GM12892 (cell line): ENCODE measurements around the gene ADD1.

Experiments
- DNase-seq: peaks from one replicate; pipeline ENCODE4 v3.0.0; 2011; ENCODE audit not compliant: insufficient read length
- FAIRE-seq: peaks from 2 replicates; lab custom pipeline; 2011; peaks lifted over from hg19 to GRCh38; lab: Jason Lieb, UNC
- POLR2A ChIP-seq: IDR thresholded peaks from 2 replicates; pipeline ENCODE4 v1.6.1; 2011; ENCODE audit warnings: low read depth, low read length, control low read depth
- POLR2AphosphoS5 ChIP-seq: IDR thresholded peaks from 2 replicates; pipeline ENCODE4 v1.6.1; 2011; ENCODE audit warnings: low read depth, low read length, control low read depth
- TAF1 ChIP-seq: IDR thresholded peaks from 2 replicates; pipeline ENCODE4 v1.6.1; 2011; ENCODE audit warnings: low read depth, mild to moderate bottlenecking, control low read depth, low read length, borderline replicate concordance

Gene ADD1

GRCh38 chr4:2806390-2807355 lies 37.0 kb upstream of the ADD1 start:
- TF ChIP-seq POLR2AphosphoS5, result no peak
- TF ChIP-seq TAF1, result no peak
- TF ChIP-seq POLR2A, result no peak
- DNase-seq (no peak), FAIRE-seq (no peak)

DNA sequence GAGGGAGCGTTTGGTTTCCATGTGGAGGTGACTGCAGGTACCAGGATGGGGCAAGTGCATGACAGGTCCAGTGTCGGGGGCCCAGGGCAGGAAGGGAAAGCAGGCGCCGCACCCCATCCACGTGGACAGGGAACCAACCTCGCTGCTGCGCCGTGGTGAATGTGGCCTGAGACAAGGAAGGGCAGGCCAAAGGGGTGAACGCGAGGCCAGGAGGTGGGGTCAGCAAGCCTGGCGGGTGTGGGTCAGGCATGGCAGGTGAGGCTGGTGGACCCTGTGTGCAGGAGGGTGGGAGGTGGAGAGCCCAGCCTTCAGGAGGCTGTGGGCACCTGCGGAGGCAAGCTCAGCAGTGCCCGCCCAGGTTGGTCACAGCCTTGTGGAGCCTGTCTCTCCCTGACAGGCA lies 36.1 kb upstream of the ADD1 start:
- DNase-seq, result no peak
- FAIRE-seq, result no peak
- TF ChIP-seq POLR2AphosphoS5, result no peak
- TF ChIP-seq POLR2A, result no peak

DNA sequence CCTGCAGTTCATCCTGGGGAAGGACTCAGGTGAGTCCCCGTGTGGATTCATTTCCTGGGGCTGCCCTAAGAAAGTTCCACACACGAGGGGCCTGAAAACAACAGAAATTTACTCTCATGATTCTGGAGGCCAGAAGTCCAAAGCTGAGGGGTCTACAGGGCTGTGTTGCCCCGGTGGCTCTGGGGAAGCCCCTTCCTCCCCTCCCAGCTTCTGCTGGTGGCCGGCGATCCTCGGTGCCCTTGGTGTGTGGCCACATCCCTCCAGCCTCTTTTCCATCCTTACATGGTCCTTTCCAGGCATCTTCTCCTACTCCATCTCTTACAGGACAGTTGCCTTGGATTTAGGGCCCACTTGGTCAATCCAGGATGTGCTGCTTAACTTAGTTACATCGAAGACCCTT lies 35.6 kb upstream of the ADD1 start:
- FAIRE-seq (no peak), DNase-seq (no peak)
- TF ChIP-seq POLR2A (no peak), POLR2AphosphoS5 (no peak), TAF1 (no peak)

DNA sequence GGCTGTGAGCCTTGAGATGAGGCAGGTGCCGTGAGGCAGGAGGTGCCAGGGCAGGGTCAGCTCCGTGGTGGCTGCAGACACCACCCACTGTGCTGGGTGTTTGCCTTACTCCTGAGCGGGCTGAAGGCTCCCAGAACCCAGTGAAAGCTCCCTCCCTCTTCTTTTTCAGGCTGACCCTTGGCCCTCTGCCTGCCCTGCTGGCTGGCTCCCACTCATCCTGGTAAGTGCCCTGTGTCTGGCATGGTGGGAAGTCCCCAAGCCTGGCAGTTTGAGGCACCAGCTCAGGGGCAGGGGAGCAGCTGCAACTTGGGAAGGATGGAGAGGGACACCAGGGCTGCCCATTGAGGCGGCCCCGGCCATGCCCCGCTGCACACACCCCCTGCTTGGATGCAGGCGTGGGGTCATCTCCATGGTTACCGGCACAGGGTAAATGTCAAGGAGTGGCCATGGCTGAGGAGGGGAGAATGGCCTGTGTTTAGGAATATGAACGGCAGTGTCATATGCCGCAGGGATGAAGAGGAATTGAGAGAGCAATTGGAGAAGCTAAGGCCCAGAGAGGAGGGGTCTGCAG lies 33.9 kb upstream of the ADD1 start:
- FAIRE-seq, result no peak
- TF ChIP-seq TAF1 (no peak), POLR2A (no peak), POLR2AphosphoS5 (no peak)
- DNase-seq, result no peak

DNA sequence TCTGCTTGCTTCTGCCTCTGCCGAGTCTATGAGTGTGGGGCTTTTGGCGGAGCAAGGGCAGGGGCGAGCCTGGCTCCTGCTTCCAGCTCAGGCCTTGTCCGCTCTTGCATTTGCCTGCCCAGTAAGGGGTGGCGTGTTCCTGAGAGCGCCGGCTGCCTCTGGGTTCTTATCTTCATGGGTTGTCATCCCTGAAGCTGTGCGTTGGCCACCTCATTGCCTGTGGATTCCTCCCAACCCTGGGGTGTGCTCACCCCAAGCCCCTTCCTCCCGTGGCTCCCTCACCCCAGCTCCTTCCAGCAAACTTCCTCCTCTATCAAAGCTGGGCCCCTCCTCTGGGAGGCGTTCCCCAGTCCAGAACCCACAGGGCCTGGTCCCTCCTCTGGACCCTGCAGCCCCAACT lies 33.3 kb upstream of the ADD1 start:
- no peak for DNase-seq
- no peak for FAIRE-seq
- no peak for TF ChIP-seq TAF1
- TF ChIP-seq POLR2AphosphoS5, result no peak
- TF ChIP-seq POLR2A, result no peak

DNA sequence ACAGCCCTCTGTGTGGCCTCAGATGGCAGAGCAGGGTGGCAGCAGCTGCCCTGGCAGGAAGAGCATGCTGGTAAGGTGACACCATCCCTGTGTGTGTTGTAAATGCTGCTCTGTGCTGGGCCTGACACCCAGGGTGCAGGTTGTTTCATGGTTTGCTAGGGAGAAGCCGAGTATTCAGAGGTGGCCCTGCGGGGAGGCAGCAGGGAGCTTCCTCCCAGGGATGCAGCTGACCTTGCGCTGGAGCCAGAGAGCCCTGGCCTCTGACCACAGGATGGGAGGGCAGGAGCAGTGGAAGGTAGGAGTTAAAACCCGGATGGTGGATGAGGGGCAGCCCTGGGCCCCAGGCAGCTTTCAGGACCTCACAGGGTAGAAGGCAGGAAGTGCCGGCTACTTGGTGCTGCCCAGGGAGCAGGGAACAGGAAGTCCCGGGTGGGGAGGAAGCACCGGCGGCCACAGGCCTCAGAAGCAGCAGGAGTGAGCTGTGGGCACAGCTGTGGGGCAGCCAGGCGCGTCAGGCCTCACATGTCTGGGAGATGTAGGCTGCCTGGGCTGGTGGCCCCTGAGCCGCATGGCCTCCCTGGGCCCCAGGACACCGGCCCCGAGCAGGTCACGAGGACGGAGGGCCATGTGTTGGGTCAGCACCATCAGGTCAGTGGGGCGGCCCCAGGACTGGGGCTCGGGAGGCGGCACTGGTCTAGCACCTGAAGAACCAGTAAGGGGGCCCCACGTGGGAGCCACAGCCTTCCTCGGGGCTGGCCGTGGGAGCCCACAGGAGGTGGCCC lies 31.6 kb upstream of the ADD1 start:
- FAIRE-seq (peak; percentile 97), DNase-seq (peak; percentile 78)
- TF ChIP-seq TAF1 (0 out of 2 replicates have a peak, but pooled peaks have one; percentile 18), POLR2AphosphoS5 (peak; percentile 57), POLR2A (peak; percentile 79)

DNA sequence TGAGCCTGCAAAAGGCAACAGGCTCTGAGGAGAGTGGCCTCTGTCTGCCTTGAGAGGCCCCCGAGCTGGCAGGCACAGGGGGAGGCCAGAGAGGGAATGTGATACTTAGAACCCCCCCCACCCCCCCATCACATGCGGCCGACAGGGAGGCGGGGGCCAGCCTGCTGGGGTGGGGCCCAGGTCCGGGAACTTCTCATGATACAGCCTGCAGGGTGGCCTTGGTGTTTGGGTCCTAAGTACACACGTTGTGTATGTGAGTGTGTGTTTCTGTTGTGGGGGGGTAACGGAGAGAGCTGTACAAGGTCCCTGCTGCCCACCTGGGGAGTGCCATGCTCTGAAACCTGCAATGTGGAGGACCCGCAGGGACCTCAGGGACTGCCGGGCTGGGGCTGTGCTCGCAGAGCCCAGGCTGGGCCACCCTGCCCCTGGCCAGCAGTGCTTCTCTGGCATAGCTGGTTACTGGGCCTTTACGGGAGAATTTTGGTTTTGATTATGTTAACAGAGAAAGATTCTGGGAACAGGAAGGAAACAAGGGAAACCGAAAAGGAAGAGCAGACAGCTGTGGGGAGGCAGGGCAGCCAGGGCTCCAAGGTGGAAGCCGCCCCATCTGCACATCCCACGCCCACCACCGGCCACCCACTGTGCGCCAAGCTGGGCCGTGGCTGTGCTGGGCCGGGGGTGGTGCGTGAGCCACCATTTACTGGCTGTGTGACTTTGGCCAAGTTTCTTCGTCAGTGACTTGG lies 30.9 kb upstream of the ADD1 start:
- peak; percentile 46 for FAIRE-seq
- TF ChIP-seq TAF1 (no peak), POLR2A (no peak), POLR2AphosphoS5 (no peak; the same call in none of the 2 replicates)
- DNase-seq, result no peak

GRCh38 chr4:2813446-2814405 lies 29.9 kb upstream of the ADD1 start:
- no peak for DNase-seq
- TF ChIP-seq POLR2A (no peak), POLR2AphosphoS5 (no peak), TAF1 (no peak)
- FAIRE-seq, result peak; percentile 89

DNA sequence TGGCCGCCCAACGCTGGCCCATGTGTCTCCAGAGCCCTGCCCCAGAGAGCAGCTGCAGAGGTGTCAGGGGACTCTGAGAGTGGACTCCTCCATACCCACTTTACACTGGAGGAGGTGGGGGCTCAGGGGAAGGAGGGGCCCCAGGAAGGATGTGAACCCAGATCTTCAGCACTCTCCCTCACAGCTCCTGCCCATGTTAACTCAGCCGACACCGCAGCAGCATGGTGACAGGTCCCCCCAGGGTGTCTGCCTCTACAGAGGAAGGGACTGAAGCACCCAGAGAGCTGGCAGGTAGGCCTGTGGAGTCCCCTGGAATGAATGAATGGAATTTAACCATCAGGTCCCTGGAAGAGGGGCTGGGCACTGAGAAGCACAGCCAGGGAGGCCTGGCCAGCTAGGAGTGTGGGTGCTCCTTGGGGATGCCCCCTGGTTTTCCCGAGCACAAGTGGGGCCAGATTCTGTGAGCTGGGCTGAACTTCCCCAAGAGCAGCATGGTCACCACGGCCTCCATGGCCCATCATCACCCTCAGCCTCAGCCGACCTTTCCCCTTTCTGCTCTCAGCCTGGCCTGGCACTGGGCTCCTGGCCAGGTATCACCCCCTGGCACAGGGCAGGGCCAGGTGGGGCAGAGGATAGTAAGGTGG lies 28.9 kb upstream of the ADD1 start:
- FAIRE-seq (no peak), DNase-seq (no peak)
- TF ChIP-seq TAF1 (no peak), POLR2A (no peak), POLR2AphosphoS5 (no peak)
